Stimulated activated CD8-positive, alpha-beta memory T cell treated with anti-CD3 and anti-CD28 coated beads, Interleukin-4, amount 100 ng/mL, for 48 hours (primary cell): ENCODE results near the gene CCDC170.
A peak's percentile ranks its signal among the peaks of the same experiment; 100 is the strongest.

Experiments used
- DNase-seq: peaks from one replicate; pipeline ENCODE4 v3.0.0-alpha.2; 2020

The CCDC170 gene

DNA sequence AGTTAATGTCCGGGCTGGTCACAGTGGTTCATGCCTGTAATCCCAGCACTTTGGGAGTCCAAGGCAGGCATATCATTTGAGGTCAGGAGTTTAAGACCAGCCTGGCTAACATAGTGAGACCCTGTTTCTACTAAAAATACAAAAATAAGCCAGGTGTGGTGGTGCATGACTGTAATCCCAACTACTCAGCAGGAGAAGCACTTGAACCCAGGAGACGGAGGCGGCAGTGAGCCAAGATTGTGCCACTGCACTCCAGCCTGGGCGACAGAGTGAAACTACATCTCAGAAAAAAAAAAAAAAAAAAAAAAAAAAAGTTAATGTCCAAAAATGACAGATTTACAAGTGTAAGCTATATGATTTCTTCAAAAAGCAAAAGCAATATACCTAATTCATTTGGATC, 124.9 kb downstream of the CCDC170 start:
- DNase-seq = no peak

DNA sequence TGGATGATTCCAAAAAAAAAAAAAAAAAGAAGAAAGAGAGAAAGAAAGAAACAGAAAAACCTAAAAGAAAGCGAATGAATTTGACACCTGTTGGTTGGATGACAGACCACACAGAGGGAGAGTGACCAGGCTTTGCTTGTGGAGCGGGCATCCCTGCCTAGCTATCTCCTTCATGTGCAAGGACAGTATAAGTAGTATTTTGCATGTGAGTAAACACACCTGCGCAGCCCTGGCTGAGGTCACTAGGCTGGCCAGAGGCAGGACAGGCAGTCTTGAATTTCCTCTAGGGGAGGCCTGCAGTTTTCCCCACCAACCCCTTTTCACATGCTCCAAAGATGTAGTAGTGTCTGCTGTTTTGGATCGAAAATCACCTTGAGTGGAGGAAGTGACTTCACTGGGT, 126.4 kb downstream of the CCDC170 start:
- DNase-seq = no peak

DNA sequence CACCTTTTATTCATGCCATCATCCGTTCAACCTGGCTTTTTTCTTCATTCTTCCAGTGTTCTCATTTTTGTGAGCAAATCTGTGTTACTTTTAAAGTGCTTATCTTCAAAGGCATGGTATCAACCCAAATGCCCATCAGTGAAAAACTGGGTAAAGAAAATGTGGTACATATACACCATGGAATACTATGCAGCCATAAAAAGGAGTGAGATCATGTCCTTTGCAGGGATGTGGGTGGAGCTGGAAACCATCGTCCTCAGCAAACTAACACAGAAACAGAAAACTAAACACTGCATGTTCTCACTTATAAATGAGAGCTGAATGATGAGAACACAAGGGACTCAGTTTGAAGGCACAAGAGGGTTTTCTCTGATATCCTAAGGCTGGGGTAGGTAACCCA, 130.3 kb downstream of the CCDC170 start:
- DNase-seq = no peak

DNA sequence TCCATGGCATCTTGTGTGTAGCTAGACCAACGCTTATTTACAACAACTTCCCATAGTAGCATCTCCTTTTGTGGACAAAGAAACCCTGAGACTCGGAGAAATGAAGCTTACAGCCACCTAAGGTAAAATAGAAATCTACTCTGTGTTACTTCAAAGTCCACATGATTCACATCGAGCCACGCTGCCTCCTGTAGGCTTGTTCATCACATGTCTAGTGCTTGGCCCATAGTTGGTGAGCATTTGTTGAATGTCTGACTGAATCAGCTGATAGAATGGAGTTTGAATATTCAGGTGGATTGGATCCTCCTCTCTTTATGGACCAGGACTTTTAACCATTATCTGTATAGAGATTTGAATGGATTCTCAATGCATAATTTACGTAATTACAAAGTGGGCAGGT, 130.7 kb downstream of the CCDC170 start:
- no peak for DNase-seq

DNA sequence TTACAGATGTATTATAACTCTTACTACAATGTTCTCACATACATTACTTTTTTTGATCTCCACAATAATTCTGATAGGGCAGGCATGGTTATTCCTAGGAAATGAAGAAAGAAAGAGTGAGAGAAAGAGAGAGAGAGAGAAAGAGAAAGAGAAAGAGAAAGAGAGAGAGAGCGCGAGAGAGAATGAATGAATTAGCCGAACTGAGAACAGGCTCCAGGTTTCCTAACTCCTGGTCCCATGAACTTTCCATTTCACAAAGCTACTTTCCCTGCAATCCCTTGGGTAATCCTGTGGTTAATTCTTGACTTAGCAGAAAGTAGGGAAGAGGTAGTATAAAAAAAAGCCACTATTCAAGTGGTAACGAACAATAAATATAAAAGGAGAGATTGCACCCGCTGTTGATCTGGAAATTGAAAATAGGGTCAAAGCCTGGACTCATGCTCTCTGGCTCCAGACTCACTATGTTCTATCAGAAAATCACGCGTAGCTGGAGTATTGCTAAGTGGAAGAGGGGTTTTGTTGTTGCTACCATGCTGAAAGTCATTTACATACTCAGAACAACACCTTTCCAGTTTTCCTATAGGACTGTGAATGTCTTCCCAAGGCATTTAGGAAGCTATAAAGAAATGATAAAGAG, 131.2 kb downstream of the CCDC170 start:
- no peak for DNase-seq

DNA sequence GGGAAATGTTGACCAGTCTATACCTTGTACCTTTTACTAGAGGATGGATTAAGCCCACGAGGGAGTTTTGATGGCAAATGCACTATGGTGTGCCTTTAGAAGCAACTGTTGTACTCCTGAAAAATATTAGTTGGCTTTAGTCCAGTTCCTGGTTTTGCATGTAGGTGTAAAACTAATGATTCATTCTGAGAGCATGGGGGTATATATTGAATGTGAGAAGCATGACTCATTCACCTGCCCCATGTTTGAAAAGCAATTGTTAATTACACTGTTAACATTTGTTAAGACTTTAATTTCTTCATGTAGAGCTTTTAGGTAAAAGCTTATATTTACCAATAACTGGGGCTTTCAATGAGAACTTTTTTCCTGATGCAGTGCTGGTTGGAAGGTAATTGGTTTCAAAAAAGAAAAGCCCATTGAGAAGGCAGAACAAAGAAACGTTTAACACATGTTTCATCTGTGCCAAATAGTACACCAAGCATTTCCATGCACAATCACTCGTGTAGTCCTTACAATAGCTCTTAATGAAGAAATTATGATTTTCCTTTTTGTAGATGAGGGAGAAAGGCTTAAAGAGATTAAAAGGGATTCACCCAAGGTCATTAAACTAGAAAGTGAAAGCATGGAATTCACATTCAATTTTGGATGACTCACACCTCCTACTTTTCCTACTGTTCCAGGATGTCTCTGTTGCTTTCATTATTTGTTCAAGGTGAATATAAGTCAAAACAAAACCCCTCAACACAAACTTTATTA, 134.1 kb downstream of the CCDC170 start:
- no peak for DNase-seq

GRCh38 chr6:151629791-151630190, 136.0 kb downstream of the CCDC170 start:
- DNase-seq = no peak

- no peak for DNase-seq
Observed at GRCh38 chr6:151630387-151630786, 136.6 kb downstream of the CCDC170 start.

DNA sequence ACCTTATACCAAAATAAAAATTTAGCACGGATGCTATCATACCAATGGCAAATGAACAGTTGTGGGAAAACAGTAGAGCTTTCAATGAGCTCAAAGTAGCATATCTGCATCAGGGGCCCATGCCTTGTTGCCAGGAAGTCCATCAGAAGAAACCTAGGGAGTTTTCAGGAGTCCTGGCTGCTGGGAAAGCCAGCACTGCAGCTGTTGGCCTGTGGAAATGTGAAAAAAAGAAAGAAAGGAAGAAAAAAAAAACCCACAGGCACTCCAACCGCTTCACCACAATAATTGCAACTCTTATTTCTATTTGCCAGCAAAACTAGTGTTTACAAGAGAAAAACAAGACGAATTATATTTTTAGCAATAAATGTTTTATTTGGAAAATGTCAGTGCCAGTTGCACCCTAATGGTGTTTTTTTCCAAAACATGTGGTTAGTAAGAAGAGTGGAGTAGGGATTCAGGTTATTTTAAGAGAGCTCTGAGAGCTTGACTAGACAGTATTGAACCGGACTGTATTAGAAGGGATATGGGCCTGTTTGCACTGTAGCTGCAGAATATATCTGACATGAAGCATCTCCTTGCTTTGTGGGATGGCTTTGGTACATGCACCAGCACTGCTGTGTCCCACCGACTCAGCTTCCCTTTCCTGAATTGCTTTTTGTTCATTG, 137.3 kb downstream of the CCDC170 start:
- DNase-seq = no peak

DNA sequence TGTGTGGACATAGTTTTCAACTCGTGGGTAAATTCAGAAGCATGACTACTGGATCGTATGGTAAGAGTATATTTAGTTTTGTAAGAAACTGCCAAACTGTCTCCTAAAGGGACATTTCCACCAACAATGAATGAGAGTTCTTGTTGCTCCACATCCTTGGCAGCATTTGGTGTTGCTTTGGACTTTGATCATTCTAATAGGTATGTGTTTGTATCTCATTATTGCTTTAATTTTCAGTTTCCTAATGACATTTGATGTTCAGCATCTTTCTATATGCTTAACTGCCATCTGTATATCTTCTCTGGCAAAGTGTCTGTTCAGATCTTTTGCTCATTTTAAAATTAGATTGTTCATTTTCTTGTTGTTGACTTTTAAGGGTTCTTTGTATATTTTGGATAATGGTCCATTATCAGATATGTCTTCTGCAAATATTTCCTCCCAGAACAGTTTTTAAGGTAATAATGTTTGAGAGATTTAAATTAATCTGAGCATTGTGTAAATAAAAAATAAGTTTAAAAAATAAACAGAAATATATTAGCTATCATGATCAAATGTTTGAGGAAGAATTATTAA, 138.7 kb downstream of the CCDC170 start:
- no peak for DNase-seq

DNA sequence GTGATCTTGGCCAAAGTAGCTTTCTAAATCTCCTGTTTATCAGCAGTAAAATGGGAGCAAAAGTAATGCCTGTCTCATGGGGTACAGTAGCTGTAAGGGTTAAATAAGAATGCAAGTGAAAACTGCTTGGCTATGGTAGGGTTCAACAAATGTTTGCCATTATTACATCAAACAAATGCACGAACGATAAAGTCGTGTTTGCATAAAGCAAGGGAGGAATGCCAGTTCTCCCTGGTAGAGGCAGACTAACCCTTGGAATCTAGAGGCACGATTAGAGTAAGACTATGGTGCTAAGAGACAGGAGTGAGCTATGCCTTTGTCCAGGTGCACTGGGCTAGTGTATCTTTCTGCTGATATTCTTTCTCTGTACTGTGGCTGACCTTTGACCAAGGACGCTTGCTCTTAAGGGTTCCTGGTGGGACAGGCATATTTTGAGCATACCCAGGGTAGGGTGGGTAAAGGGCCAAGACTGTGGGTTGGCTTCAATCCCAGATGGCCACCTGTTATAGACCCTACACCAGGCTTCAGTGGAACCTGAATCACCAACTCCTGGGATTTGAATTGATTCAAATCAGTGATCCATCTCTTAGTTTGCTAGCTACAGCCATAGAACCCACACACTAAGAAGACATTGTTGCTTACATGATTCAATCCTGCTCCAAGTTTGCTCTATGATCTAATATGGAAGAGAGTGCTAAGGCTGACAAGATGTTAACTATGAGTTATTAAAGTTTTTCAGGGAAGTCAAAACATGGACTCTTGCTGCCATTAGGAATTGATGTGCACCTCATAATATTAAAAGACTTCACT, 139.9 kb downstream of the CCDC170 start:
- no peak for DNase-seq

- no peak for DNase-seq
Observed at GRCh38 chr6:151634336-151634720, 140.5 kb downstream of the CCDC170 start.

DNA sequence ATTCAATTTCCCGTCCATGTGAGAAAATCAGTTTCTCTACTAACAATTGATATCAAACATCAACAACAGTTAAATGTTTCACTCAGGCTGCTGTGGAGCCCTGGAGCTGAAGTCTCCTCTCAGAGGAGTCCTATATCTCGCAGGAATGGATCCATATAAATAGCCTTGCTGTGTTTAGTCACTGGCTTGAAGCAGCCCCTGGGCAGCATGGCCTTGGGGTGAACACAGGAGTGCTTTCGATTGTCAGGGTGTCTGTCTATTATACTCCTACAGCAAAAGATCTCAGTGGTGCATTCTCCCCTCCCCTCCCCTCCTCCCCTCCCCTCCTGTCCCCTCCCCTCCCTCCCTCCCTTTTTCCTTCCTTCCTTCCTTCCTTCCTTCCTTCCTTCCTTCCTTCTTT, 141.9 kb downstream of the CCDC170 start:
- no peak for DNase-seq

- DNase-seq = no peak
Observed at GRCh38 chr6:151637814-151638213, 144.0 kb downstream of the CCDC170 start.

DNA sequence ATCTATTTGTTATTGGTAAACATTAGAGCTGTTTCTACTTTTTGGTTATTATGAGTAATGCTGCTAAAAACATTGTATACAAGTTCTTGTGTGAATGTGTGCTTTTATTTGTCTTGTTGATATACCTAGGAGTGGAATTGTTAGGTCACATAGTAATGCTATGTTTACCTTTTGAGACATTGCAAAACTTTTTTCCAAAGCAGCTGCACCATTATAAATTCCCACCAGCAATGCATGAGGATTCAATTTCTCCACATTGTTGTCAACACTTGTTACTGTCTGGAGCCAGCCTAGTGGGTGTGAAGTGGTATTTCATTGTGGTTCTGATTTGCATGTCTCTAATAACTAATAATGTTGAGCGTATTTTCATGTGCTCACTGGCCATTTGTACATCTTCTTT, 145.9 kb downstream of the CCDC170 start:
- DNase-seq = no peak

DNA sequence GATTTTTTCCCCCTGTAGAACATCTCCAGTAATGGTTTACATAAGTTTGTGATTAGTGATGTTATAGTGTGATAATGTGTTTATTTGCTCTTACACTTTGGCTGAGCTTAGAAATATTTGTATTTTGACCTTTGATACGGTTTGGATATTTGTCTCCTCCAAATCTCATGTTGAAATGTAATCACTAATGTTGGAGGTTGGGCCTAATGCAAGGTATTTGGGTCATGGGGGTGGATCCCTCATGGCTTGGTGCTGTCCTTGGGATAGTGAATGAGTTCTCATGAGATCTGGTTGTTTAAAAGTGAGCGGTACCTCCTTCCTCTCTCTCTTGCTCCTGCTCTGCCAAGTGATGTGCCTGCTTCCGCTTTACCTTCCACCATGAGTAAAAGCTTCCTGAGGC, 147.2 kb downstream of the CCDC170 start:
- DNase-seq = no peak

DNA sequence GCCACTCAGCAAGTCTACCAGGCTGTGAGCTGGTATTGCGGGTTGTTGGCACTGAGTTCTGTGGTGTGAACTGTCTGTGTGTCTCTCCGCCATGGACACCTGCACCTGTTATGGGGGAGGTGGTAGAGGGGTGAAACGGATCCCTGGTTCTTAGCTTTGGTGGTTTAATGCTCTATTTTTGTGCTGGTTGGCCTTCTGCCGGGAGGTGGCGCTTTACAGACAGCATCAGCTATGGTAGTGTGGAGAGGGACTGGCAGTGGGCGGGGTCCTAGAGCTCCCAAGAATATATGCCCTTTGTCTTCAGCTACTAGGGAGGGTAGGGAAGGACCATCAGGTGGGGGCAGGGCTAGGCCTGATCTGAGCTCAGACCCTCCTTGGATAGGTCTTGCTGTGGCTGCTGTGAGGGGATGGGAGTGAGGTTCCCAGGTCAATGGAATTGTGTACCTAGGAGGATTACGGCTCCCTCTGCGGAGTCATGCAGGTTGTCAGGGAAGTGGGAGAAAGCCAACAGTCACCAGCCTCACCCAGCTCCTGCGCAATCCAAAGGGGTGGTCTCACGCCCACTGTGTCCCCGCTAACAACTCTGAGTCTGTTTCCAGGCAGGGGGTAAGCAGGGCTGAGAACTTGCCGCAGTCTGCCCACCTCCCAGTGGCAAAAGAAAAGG, 154.3 kb downstream of the CCDC170 start:
- peak; percentile 31 for DNase-seq

GRCh38 chr6:151649835-151650234, 156.0 kb downstream of the CCDC170 start:
- no peak for DNase-seq

DNA sequence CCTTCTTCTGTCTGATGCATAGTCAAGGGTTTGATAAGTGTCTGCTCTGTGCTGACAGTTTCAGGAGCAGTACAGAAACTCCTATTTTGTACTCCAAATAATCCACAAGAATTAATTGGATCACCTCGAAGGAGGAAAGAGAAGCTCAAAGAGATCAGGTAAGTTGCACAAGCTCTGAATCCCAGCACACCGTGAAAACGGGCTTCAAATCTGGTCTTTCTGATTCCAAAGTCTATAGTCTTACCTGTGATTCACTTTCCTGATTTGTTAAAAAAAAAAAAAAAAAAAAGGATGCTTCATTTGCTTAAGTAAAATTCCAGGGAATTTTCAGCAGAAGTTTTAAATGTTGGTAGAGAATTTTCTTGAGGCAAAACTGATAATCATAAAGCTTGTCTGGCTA, 157.8 kb downstream of the CCDC170 start:
- DNase-seq = no peak

- DNase-seq = no peak
Observed at GRCh38 chr6:151652325-151652724, 158.5 kb downstream of the CCDC170 start.

DNA sequence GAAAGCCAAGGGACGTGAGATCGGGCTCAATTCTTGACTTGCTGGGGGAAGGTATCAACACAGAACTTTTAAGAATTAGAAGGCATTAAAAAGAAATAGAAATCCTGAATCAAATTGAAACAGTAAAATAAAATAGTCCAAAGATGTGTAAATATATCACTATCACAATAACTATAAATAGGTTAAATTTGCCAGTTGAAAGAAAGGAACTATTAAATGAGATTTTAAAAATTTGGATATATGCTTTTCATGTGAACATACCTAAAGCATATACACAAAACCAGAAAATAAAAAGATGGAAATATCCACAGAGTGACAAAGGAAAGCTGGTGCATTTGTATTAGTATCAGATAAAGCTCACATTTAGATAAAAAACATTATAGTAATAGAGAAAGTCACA, 161.3 kb downstream of the CCDC170 start:
- DNase-seq = no peak

- DNase-seq = no peak
Observed at GRCh38 chr6:151656392-151656791, 162.6 kb downstream of the CCDC170 start.

DNA sequence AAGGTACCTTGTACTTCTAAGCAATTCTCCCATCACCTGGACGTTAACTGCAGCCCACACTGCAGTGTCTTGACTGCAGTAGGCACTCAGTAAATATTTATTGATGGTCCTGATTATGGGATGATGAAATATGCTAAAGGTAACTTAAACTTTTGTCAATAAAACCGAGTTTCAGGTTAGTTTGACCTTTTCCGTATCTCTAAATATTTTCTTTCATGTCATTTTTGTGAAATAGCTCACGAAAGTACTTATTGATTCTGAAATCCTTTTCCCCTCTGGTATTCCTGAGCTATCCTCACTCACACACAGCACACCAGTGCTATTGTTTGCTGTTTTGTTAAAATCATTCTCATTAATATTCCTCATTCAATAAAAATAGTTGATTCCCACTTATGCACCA, 164.3 kb downstream of the CCDC170 start:
- no peak for DNase-seq
